Right kidney (tissue), 1 donor: ENCODE measurements around the gene PRRX1.

ENCODE experiments used
- DNase-seq: peaks from one replicate; pipeline ENCODE4 v3.0.0-alpha.2; 2016

PRRX1 gene

DNA sequence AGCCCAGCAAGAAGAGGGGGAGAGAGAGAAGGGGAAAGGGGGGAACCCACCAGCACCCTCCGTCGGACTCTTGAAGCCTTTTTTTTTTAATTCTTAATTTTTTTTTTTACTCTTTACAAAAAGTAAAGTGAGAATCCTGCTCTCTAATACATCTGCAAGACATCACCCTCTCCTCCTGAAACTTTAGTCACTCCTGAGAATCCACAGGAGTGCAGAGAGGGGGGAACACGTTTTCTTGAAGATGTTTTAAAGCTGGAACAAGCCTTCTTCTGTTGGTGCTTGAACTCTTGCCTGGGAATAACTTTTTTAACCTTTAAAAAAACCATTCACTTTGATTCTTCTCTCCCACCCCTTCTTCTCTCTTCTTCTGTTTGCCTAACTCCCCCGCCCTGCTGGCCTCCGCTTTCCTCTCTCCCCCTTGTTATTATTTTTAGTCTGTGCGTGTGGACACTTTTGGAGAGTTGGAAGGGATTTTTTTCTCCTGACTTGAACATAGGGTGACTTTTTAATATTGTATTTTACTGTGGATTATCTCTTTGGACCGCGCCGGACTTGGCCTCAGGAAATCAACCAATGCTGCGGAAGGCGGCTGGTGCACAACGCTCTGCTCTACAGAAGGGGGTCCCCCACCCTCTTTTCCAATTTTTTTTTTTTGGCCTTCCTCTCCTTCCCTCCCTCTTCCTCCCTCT is 383 bp upstream of the PRRX1 start:
- peak; percentile 43 for DNase-seq

GRCh38 chr1:170664828-170665612 is 1.1 kb downstream of the PRRX1 start:
- no peak for DNase-seq

GRCh38 chr1:170665629-170666028 is 1.7 kb downstream of the PRRX1 start:
- DNase-seq: peak; percentile 35

- peak; percentile 41 for DNase-seq
Observed at GRCh38 chr1:170666541-170667254, 2.8 kb downstream of the PRRX1 start.

DNA sequence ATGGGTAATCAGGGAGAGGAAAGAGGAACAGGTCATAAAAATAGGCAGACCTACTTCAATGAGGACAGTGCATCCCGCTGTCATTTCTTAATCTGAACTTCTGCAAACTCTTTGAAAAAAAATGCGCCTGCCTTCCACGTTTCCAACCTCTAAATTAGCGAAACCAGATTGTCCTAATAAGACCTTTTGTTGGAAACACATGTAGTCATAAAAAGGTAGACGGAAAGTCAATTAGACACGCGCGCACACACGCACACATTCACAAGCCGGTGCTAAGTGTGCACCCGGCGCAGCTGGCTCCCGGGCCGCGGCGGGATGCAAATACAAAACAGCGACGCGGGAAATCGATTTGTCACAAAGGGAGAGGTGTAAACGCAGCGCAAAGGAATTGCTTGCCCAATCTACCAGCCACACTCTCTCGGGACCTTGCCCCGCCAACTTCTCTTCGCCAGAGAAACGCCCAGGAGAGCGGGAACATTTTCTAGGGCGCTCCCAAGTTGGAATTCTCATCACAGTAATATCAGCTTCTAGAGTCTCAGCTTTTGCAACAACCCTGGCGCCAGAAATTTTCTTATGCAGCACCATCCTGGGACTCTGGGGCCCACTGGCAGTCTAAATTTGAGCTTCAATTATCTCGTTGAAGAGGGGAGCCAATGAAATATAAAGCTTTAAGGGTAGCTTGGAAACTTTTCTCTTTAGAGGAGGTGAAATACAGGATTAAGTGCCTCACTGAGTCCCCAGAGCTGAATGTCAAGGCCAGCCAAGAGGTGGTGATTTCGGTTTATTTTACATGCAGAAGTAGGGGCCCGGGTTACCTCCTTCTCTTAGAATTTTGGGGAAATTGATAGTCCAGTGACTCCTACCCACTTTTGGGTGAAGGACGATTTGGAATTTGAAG is 4.5 kb downstream of the PRRX1 start:
- DNase-seq: peak; percentile 60

DNA sequence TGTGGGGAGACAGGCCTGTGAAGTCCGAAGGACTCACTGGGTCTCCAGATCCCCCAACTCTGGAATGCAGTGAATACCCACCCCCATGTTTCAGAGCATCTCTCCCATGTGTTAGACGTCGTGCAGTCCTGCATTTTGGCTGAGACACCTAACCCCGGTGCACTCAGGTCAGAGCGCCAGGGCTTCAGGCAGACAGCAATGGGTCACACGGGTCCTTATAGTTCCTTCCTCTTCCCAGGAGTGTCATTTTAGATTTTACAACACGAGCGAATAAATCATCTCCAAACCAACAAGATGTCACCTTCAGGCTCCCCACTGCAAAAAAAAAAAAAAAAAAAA is 5.1 kb downstream of the PRRX1 start:
- no peak for DNase-seq

- peak; percentile 44 for DNase-seq
Observed at GRCh38 chr1:170669586-170670530, 5.9 kb downstream of the PRRX1 start.

DNA sequence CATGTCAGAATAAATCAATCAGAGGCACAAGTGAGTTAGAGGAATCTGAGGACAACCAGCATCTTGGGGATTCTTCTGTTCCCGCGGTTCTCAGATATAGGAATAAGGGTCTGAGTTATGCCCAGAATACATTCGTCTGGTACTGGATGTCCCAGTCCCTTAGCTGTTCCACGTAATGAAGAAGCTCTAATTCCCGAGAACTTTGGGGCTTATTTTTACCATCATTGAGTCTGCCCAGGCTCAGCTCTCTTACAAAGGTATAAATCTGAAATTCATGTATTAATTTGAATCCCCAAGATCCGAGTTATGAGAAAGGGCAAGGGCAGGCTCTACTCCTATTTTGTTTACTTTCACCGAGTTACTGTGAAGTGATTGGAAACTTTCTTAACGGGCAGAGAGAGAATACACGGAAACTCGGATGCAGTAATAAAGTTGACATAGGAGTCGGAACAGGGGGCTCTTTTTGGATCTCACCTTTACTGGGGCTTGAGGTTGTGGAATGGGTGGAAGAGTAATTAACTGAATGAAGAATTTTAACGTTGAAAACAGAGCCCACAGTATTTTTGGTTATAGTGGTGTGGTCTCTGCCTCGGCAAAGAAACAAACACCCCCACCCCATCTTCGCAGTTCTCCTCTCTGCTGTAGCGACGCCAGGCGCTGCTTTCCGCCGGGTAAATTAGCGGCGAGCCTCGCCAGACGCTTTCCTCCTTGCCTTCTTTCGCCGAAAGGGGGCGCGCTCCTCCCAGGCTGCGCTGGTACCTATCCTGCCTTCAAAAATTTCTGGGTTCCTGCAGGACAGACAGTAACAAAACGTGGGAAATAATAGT is 7.1 kb downstream of the PRRX1 start:
- peak; percentile 55 for DNase-seq

- DNase-seq: no peak
Observed at GRCh38 chr1:170671629-170671963, 7.7 kb downstream of the PRRX1 start.

- no peak for DNase-seq
Observed at GRCh38 chr1:170672316-170672715, 8.4 kb downstream of the PRRX1 start.

DNA sequence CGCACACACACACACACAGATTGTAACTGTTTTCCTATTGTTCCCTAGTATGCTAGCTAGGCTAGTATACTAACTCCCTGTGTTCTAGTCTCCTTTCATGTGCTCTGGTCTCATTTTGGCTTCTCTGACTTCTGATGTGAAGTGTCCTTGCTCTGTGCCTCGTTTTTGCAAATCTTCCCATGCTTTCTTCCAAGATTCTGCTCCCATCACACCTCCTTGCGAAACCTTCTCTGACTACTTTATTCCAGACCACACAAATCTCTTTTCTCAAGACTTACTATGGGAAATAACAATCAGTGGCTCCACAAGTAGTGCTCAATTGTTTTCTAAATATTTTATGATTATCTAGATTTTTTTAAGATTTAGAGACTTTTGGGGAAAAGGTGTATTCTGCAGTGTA is 10.3 kb downstream of the PRRX1 start:
- no peak for DNase-seq

- no peak for DNase-seq
Observed at GRCh38 chr1:170674986-170675385, 11.1 kb downstream of the PRRX1 start.

DNA sequence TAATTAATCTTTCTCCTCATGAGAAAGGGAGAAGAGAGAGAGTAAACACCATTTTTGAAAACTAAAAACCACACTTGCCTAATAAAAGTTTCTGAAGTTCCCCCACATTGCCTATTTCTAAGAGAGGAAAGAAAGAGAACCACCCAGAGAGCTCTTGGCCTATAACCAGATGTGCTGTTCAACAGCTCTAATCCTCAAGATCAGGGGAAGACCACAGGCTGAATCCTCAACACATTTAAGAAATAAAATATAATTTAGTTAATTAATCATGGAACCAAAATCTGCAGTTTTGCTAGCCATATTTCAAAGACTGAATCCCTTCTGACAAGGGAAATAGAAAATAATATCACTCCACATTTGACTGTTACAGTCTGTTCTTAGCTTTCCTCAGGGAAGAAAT is 11.9 kb downstream of the PRRX1 start:
- DNase-seq: no peak

- DNase-seq: no peak
Observed at GRCh38 chr1:170676628-170677027, 12.7 kb downstream of the PRRX1 start.

GRCh38 chr1:170678027-170678600 is 14.2 kb downstream of the PRRX1 start:
- no peak for DNase-seq

DNA sequence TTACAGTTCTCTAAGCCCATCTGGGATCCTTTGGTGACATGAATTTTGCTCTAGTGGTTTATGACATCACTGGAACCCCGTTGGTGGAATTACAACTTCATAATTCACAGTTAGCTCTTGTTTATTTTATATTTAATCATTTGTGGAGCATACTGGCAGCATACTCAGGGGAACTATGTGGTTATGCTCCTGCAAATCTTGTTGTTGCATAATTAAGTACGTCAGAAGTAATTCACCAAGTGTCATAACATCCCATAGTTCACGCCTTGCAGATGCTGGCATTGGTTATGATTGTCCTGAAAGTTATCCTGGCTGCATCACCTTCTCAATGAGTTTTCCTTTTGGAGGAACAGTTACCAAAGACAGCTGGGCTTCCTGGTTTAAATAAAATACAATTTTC is 16.5 kb downstream of the PRRX1 start:
- DNase-seq: no peak

GRCh38 chr1:170682169-170682568 is 18.2 kb downstream of the PRRX1 start:
- no peak for DNase-seq

DNA sequence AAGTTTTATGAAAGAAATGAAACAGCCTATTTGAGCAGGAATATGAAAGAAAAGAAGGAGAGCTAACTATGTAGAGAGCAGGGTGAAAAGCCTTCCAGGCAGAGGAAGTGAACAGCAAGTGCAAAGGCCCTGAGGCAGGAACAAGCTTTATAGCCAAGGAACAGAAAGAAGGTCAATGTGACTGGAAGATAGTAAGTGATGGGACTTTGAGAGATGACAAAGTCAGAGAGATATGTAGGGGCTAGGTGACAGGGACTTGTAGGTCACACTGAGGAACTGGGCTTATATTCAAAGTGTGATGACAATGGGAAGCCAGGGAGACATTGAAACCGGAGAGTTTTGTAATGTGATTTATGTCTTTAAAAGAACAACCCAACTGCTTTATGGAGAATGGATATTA is 18.9 kb downstream of the PRRX1 start:
- DNase-seq: no peak

GRCh38 chr1:170685166-170685565 is 21.2 kb downstream of the PRRX1 start:
- no peak for DNase-seq

DNA sequence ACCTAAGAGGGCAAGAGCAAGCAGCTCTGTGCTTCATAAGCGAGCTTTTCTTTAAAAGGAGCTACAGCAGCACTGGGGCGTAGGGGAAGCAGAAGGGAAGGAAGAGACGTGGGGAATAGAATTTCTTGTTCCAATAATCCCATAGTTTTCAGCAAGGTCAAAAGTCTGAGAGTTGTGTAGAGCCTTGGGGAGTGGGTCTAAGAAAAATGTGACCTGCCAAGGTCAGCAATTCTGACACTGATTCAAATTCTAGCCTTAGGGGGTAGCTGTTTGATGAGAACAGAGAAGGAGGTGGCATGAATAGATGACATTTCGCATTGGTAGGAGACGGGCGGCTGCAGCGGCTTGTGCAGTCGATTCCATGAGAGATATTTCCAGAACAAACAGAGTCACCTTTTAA is 22.4 kb downstream of the PRRX1 start:
- no peak for DNase-seq
